Measurements from ENCODE around the gene TTC9B. TPM values are rescaled to one million over a fixed set of nuclear protein-coding genes. Genes with fewer than 3 reads are reported as not detected.

TTC9B gene
- total RNA-seq, 1 donor from 2014 or later, result not detected

- TF ChIP-seq EZH2 (IDR thresholded peaks at IDR 0.05) (no peak), EZH2phosphoT487 (IDR thresholded peaks at IDR 0.05) (no peak), CTCF (IDR thresholded peaks at IDR 0.05) (no peak)
Observed at GRCh38 chr19:40261631-40262030, 43.4 kb upstream of the TTC9B start.

GRCh38 chr19:40257096-40257517, 38.9 kb upstream of the TTC9B start:
- H3F3A ChIP-seq (ENCODE audit: low read depth), result no peaks in the 10 kb centered on the region
- H3K27me3 ChIP-seq, result no peaks in the 10 kb centered on the region
- H3K9me3 ChIP-seq (ENCODE audit: low read depth), result no peaks in the 10 kb centered on the region
- no peaks in the 10 kb centered on the region for H3K4me1 Mint-ChIP-seq
- H3K4me3 Mint-ChIP-seq, result no peak overlapping the region
- no peaks in the 10 kb centered on the region for H3K27me3 Mint-ChIP-seq (ENCODE audit: insufficient read depth, low read depth)
- H4K20me1 ChIP-seq (ENCODE audit: low read depth), result peaks cover 12% of the 10 kb centered on the region
- H2AFZ ChIP-seq (replicated peaks), result no peak overlapping the region
- TF ChIP-seq EZH2phosphoT487 (IDR thresholded peaks at IDR 0.05) (no peak), CTCF (IDR thresholded peaks at IDR 0.05) (no peak), EZH2 (IDR thresholded peaks at IDR 0.05) (no peak)
- H3K4me1 ChIP-seq, result no peaks in the 10 kb centered on the region
- peaks cover 35% of the 10 kb centered on the region for H3K79me2 ChIP-seq (ENCODE audit: low read depth)
- H3K4me3 ChIP-seq, result no peak overlapping the region
- no peaks in the 10 kb centered on the region for H3K36me3 ChIP-seq
- peaks cover 32% of the 10 kb centered on the region for H3K36me3 Mint-ChIP-seq
- no peaks in the 10 kb centered on the region for H3K9me3 Mint-ChIP-seq
- no peak for DNase-seq (ENCODE audit: low spot score)
- H3K9ac ChIP-seq, result no peak overlapping the region
- no peak overlapping the region for H3K4me2 ChIP-seq
- no peak overlapping the region for H3K27ac Mint-ChIP-seq
- no peak overlapping the region for H3K27ac ChIP-seq

More at GRCh38 chr19:40261631-40262030, 43.4 kb upstream of the TTC9B start:
- H3K27me3 ChIP-seq, result no peaks in the 10 kb centered on the region
- H3K36me3 Mint-ChIP-seq, result peaks cover 18% of the 10 kb centered on the region
- H3K4me2 ChIP-seq, result no peak overlapping the region
- no peak for DNase-seq (ENCODE audit: low spot score)
- no peak overlapping the region for H3K4me3 Mint-ChIP-seq
- H3K4me3 ChIP-seq, result no peak overlapping the region
- H3K9me3 Mint-ChIP-seq, result no peaks in the 10 kb centered on the region
- H3F3A ChIP-seq (ENCODE audit: low read depth), result no peaks in the 10 kb centered on the region
- H3K27ac ChIP-seq, result no peak overlapping the region
- H3K27me3 Mint-ChIP-seq (ENCODE audit: insufficient read depth, low read depth), result peaks cover 5% of the 10 kb centered on the region
- H2AFZ ChIP-seq (replicated peaks), result no peak overlapping the region
- H4K20me1 ChIP-seq (ENCODE audit: low read depth), result peaks cover 16% of the 10 kb centered on the region
- no peak overlapping the region for H3K9ac ChIP-seq
- no peak overlapping the region for H3K27ac Mint-ChIP-seq
- H3K79me2 ChIP-seq (ENCODE audit: low read depth), result peaks cover 37% of the 10 kb centered on the region
- no peaks in the 10 kb centered on the region for H3K9me3 ChIP-seq (ENCODE audit: low read depth)
- no peaks in the 10 kb centered on the region for H3K4me1 ChIP-seq
- H3K36me3 ChIP-seq, result no peaks in the 10 kb centered on the region
- H3K4me1 Mint-ChIP-seq, result peaks cover 6% of the 10 kb centered on the region

- H3F3A ChIP-seq (ENCODE audit: low read depth), result no peaks in the 10 kb centered on the region
- no peak overlapping the region for H3K4me3 ChIP-seq
- Mint-ChIP-seq H3K27me3 (ENCODE audit: insufficient read depth, low read depth) (no peaks in the 10 kb centered on the region), H3K9me3 (no peaks in the 10 kb centered on the region), H3K27ac (no peak overlapping the region), H3K36me3 (peaks cover 32% of the 10 kb centered on the region), H3K4me3 (no peak overlapping the region), H3K4me1 (no peaks in the 10 kb centered on the region)
- H3K4me2 ChIP-seq, result no peak overlapping the region
- no peak overlapping the region for H3K9ac ChIP-seq
- H4K20me1 ChIP-seq (ENCODE audit: low read depth), result peaks cover 15% of the 10 kb centered on the region
- no peak for DNase-seq (ENCODE audit: low spot score)
- H3K4me1 ChIP-seq, result no peaks in the 10 kb centered on the region
- H3K27ac ChIP-seq, result no peak overlapping the region
- no peaks in the 10 kb centered on the region for H3K9me3 ChIP-seq (ENCODE audit: low read depth)
- peaks cover 29% of the 10 kb centered on the region for H3K79me2 ChIP-seq (ENCODE audit: low read depth)
- TF ChIP-seq EZH2 (IDR thresholded peaks at IDR 0.05) (no peak), CTCF (IDR thresholded peaks at IDR 0.05) (no peak), EZH2phosphoT487 (IDR thresholded peaks at IDR 0.05) (no peak)
- no peak overlapping the region for H2AFZ ChIP-seq (replicated peaks)
- H3K27me3 ChIP-seq, result no peaks in the 10 kb centered on the region
- no peaks in the 10 kb centered on the region for H3K36me3 ChIP-seq
Observed at GRCh38 chr19:40256512-40256911, 38.3 kb upstream of the TTC9B start.

All from neural progenitor cell (in vitro differentiated cells).